ENCODE data around the gene CLMN. TPM values are rescaled to one million over a fixed set of nuclear protein-coding genes. Genes with fewer than 3 reads are reported as not detected.

Gene CLMN
- total RNA-seq, 1 experiment from 2014 or later, result 1.2 TPM

DNA sequence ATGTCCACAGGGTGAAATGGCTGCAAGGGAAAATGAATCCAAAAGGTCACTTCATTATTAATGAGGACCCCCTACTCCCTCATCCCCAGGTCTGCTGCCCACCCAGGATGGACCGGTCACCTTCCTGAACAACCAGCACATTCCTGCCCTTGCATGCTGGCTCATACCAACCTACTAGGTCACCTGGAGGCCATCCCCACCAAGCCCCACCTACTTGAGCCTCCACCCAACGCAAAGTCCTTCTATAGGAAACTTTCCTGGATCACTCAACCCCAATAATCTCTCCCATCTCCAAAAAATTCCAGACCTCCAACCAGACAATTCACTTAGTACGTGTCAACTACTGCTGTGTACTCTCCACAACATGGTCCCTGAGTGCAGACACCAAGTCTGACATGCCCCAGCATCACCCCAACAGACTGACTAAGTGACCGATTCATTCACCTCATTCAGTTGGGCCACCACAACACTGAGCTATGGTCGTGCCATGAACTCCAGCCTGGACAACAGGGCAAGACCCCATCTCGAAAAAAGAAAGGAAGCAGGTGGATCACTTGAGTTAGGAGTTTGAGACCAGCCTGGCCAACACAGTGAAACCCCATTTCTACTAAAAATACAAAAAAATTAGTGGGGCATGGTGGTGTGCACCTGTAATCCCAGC, 18.1 kb downstream of the CLMN start:
- DNase-seq, result no peak
- Histone ChIP-seq H3K36me3 (no peaks in the 10 kb centered on the region), H3K9me3 (no peaks in the 10 kb centered on the region), H3K27me3 (no peaks in the 10 kb centered on the region), H3K4me3 (no peak overlapping the region)

GRCh38 chr14:95300697-95301526, 18.8 kb downstream of the CLMN start:
- no peaks in the 10 kb centered on the region for H3K9me3 ChIP-seq
- H3K4me3 ChIP-seq, result no peak overlapping the region
- H3K27me3 ChIP-seq, result no peaks in the 10 kb centered on the region
- no peaks in the 10 kb centered on the region for H3K36me3 ChIP-seq
- no peak for DNase-seq

GRCh38 chr14:95300002-95300696, 19.6 kb downstream of the CLMN start:
- Histone ChIP-seq H3K9me3 (no peaks in the 10 kb centered on the region), H3K27me3 (no peaks in the 10 kb centered on the region), H3K36me3 (no peaks in the 10 kb centered on the region), H3K4me3 (no peak overlapping the region)
- no peak for DNase-seq

GRCh38 chr14:95299271-95299670, 20.4 kb downstream of the CLMN start:
- Histone ChIP-seq H3K9me3 (no peaks in the 10 kb centered on the region), H3K4me3 (no peak overlapping the region), H3K27me3 (no peaks in the 10 kb centered on the region), H3K36me3 (no peaks in the 10 kb centered on the region)
- DNase-seq, result no peak

DNA sequence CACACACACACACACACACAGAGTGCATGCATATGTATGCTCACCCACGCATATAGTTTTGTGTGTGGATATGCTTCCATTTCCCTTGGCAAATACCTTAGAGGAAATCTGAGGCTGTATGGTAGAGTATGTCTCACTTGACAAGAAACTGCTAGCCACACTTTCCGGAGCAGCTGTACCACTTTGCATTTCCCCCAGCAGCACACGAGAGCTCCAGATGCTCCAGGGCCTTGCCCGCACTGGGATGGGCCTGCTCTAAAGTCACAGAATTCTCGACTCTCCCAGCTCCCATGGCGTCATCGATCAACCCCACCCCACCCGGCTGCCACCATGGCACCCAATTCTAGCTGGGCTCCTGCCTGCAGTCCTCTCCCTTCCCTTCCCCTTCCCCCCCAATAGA, 21.9 kb downstream of the CLMN start:
- H3K36me3 ChIP-seq, result no peaks in the 10 kb centered on the region
- no peaks in the 10 kb centered on the region for H3K27me3 ChIP-seq
- H3K4me3 ChIP-seq, result no peak overlapping the region
- no peak for DNase-seq
- no peaks in the 10 kb centered on the region for H3K9me3 ChIP-seq

DNA sequence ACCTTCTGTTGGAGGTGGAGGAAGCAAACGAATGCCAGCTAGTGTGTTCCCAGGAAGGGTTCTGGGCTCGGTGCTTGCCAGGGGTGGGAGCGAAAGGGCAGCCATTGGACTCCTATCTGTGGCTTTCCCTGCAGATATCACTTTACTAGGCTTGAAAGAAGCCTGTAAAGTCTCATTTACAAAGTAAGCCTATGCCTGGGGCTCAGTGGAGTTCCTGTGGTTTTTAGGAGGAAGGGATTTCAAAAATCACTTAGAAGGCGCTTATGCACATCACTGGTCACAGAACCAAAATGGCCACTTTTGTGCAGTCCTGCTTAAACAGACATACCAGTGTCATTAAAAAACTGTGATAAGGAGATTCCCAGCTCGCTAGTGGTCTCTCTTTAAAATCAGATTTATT, 22.7 kb downstream of the CLMN start:
- Histone ChIP-seq H3K4me3 (no peak overlapping the region), H3K27me3 (no peaks in the 10 kb centered on the region), H3K9me3 (no peaks in the 10 kb centered on the region), H3K36me3 (no peaks in the 10 kb centered on the region)
- no peak for DNase-seq

- DNase-seq, result no peak
- no peaks in the 10 kb centered on the region for H3K27me3 ChIP-seq
- no peak overlapping the region for H3K4me3 ChIP-seq
- no peaks in the 10 kb centered on the region for H3K9me3 ChIP-seq
- H3K36me3 ChIP-seq, result no peaks in the 10 kb centered on the region
Observed at GRCh38 chr14:95295600-95296376, 23.9 kb downstream of the CLMN start.

DNA sequence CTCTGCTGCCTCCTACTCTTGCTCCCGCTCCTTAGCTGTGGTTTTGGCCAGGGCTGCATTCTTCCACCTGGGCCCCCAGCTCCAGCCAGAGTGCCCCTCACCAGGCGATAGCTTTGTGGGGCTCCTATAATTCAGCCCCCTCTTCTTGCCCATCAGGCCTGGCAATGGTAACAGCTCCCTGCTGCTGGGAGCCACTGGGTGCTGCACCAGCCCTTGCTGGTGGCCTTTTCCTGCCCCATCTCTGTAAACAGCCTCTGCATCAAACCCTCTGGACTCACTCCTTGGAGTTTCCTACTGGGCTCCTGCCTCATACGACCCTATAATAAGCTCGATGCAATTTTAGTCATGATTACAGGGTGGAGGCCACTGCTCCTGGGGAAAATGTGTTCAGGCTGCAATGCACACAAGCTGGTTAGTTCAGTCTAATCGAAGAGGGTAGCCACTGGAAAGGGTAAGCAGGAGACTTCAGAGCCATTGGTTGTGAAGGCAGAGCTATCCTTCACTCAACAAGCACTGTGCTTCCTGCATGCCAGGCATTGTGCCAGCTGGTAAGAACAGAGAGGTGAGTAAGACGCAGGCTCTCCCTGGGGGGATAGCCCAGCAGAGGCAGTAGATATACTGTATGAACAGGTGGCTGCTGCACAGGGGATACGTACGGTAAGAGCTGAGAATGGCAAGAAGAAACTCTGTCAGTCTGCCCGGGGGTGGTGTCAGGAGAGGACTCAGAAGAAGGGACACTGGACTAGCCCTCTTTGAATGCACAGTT, 24.7 kb downstream of the CLMN start:
- Histone ChIP-seq H3K36me3 (no peaks in the 10 kb centered on the region), H3K9me3 (no peaks in the 10 kb centered on the region), H3K27me3 (no peaks in the 10 kb centered on the region), H3K4me3 (no peak overlapping the region)
- DNase-seq, result peak; percentile 59

- Histone ChIP-seq H3K36me3 (no peaks in the 10 kb centered on the region), H3K27me3 (no peaks in the 10 kb centered on the region), H3K4me3 (no peak overlapping the region), H3K9me3 (no peaks in the 10 kb centered on the region)
- no peak for DNase-seq
Observed at GRCh38 chr14:95294320-95294719, 25.4 kb downstream of the CLMN start.

- H3K27me3 ChIP-seq, result no peaks in the 10 kb centered on the region
- H3K9me3 ChIP-seq, result no peaks in the 10 kb centered on the region
- no peak overlapping the region for H3K4me3 ChIP-seq
- no peak for DNase-seq
- H3K36me3 ChIP-seq, result no peaks in the 10 kb centered on the region
Observed at GRCh38 chr14:95293449-95293848, 26.3 kb downstream of the CLMN start.

- H3K36me3 ChIP-seq, result no peaks in the 10 kb centered on the region
- no peak for DNase-seq
- no peaks in the 10 kb centered on the region for H3K27me3 ChIP-seq
- no peaks in the 10 kb centered on the region for H3K9me3 ChIP-seq
- no peak overlapping the region for H3K4me3 ChIP-seq
Observed at GRCh38 chr14:95292660-95293425, 26.9 kb downstream of the CLMN start.

GRCh38 chr14:95291859-95292542, 27.7 kb downstream of the CLMN start:
- Histone ChIP-seq H3K4me3 (no peak overlapping the region), H3K36me3 (no peaks in the 10 kb centered on the region), H3K9me3 (no peaks in the 10 kb centered on the region), H3K27me3 (no peaks in the 10 kb centered on the region)
- peak; percentile 52 for DNase-seq

- Histone ChIP-seq H3K4me3 (no peak overlapping the region), H3K27me3 (no peaks in the 10 kb centered on the region), H3K36me3 (no peaks in the 10 kb centered on the region), H3K9me3 (no peaks in the 10 kb centered on the region)
- no peak for DNase-seq
Observed at GRCh38 chr14:95290871-95291431, 28.8 kb downstream of the CLMN start.

- H3K27me3 ChIP-seq, result no peaks in the 10 kb centered on the region
Observed at GRCh38 chr14:95290021-95290420, 29.7 kb downstream of the CLMN start.

More at GRCh38 chr14:95290021-95290420, 29.7 kb downstream of the CLMN start:
- Histone ChIP-seq H3K4me3 (no peak overlapping the region), H3K9me3 (no peaks in the 10 kb centered on the region), H3K36me3 (no peaks in the 10 kb centered on the region)
- DNase-seq, result no peak
